Adipocyte (in vitro differentiated cells): ENCODE measurements around the gene BCL11A.

Experiments
- DNase-seq: peaks from one replicate; pipeline ENCODE4 v3.0.0-alpha.2; 2015; ENCODE audit warnings: low read depth
- H3K27me3 ChIP-seq: replicated peaks from 2 replicates; pipeline ENCODE4 v1.7.0; 2013; ENCODE audit warnings: mild to moderate bottlenecking, low read length, moderate library complexity; ENCODE audit not compliant: control insufficient read depth, insufficient read depth
- H3K36me3 ChIP-seq: 2 replicates; pipeline ENCODE4 v1.7.0; 2013; ENCODE audit warnings: low read length, mild to moderate bottlenecking, moderate library complexity; ENCODE audit not compliant: control insufficient read depth, insufficient read depth, severe bottlenecking
- H3K4me1 ChIP-seq: 2 replicates; pipeline ENCODE4 v1.7.0; 2013; ENCODE audit warnings: mild to moderate bottlenecking, low read length, moderate library complexity; ENCODE audit not compliant: control insufficient read depth, insufficient read depth
- H3K4me3 ChIP-seq: 2 replicates; pipeline ENCODE4 v1.7.0; 2013; ENCODE audit warnings: mild to moderate bottlenecking, low read length, moderate library complexity
- H3K9ac ChIP-seq: 2 replicates; pipeline ENCODE4 v1.7.0; 2013; ENCODE audit warnings: mild to moderate bottlenecking, low read length, moderate library complexity
- H3K9me3 ChIP-seq: 2 replicates; pipeline ENCODE4 v1.7.0; 2013; ENCODE audit warnings: mild to moderate bottlenecking, low read length, moderate library complexity; ENCODE audit not compliant: control insufficient read depth

BCL11A gene

DNA sequence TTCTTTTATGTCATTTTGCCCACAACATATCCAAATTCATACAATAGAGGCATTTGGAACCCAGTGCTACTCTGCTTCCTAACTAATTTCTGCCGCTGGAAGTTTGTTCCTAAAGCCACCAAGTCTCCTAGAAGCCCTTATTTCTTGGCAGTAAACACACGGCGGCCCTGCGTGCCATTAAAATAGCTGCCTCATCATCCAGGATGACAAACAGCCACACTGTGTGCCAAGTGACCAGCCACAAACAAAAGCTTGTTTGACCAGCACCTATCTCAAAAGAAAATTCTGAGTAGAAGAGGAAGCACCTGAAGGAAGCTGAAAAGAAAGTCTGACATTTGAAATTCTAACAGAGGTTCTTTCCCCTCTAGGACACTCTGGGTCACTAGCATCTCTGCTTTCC lies 64.2 kb downstream of the BCL11A start:
- Histone ChIP-seq H3K9me3 (no peaks in the 10 kb centered on the region), H3K9ac (no peak overlapping the region), H3K27me3 (no peaks in the 10 kb centered on the region), H3K36me3 (no peaks in the 10 kb centered on the region), H3K4me3 (no peak overlapping the region), H3K4me1 (peaks cover under 1% of the 10 kb centered on the region)
- DNase-seq = no peak

DNA sequence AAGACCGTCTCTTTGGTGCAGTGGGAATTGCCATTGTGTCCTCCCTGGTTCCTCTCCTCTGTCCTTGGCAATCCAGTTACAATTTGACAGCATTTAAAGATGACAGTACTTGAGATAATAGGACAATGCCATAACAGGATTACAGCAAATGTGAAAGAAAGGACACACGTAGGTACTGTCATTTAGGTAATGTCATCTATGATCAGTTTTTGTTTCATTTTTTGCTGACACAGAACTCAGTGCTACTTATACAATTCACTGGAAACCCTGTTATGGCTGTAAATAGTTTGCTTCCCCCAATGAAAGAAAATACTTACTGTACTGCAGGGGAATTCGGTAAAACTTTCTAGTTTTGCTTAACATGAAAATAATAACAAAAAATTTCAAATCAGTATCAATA lies 65.2 kb downstream of the BCL11A start:
- no peak for DNase-seq
- H3K4me3 ChIP-seq = no peak overlapping the region
- H3K27me3 ChIP-seq = no peaks in the 10 kb centered on the region

DNA sequence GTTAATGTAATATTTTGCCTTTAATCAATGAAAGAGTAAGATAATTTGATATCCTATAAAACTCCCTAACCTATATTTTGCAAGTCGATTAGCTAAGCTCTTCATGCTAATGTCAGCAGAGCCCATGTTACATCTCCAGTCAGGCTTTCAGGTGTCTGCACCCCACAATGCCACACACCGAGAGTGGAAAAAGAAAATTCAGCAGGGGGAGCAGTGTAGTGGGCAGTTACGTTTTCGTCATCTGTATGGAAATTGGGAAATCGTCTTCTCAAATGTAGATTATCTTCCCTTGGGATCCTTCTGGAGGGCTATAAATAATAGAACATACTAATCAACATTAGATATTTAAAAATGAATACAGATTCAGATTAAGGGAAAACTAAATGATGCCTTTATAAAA lies 66.3 kb downstream of the BCL11A start:
- Histone ChIP-seq H3K9ac (no peak overlapping the region), H3K36me3 (no peaks in the 10 kb centered on the region), H3K9me3 (no peaks in the 10 kb centered on the region), H3K4me3 (no peak overlapping the region), H3K4me1 (peaks cover 5% of the 10 kb centered on the region), H3K27me3 (no peaks in the 10 kb centered on the region)
- DNase-seq = no peak

More for the DNA sequence above, 65.2 kb downstream of the BCL11A start:
- no peaks in the 10 kb centered on the region for H3K36me3 ChIP-seq
- peaks cover 5% of the 10 kb centered on the region for H3K4me1 ChIP-seq
- no peak overlapping the region for H3K9ac ChIP-seq
- no peaks in the 10 kb centered on the region for H3K9me3 ChIP-seq

DNA sequence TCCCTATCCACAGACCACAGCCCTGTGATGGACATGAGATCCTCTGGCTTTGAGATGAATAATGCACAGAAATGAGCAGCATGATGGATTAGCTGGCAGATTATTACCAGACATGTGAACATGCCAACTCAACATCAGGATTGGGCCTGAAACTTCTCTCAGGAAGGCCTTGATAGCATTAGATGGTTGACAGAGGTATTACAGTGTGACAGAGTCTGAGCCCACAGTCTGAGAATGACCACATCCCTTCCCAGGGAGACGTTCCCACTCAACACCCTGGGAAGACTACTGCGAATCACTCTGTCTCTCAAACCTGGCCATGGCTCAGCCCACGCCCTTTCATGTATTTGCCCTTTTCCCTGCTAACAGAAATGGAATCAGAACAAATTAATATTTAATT lies 66.9 kb downstream of the BCL11A start:
- H3K27me3 ChIP-seq = no peaks in the 10 kb centered on the region
- H3K9me3 ChIP-seq = no peaks in the 10 kb centered on the region
- H3K4me1 ChIP-seq = peaks cover 5% of the 10 kb centered on the region
- H3K9ac ChIP-seq = no peak overlapping the region
- no peaks in the 10 kb centered on the region for H3K36me3 ChIP-seq
- no peak for DNase-seq
- no peak overlapping the region for H3K4me3 ChIP-seq

DNA sequence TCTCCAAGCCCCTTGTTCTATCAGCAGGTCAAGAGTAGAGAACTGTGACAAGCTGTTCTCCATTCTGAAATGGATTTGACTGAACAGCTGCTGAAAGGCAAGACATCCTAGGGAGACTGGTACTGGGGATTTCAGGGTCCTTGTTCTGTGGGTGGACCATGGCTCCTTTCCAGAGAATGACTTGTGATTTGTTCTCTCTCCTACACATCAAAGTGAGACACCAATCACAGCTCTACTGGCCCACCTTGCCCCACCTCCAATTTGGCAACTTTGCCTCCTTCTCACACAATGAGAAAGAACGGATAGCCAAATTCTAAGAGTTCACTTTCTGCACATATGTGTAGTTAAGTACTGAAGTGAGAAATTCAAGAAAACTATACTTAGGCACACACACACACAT lies 67.4 kb downstream of the BCL11A start:
- H3K36me3 ChIP-seq = no peaks in the 10 kb centered on the region
- H3K27me3 ChIP-seq = no peaks in the 10 kb centered on the region
- H3K4me3 ChIP-seq = no peak overlapping the region
- peaks cover 5% of the 10 kb centered on the region for H3K4me1 ChIP-seq
- H3K9me3 ChIP-seq = no peaks in the 10 kb centered on the region
- no peak overlapping the region for H3K9ac ChIP-seq
- peak; percentile 32 for DNase-seq

DNA sequence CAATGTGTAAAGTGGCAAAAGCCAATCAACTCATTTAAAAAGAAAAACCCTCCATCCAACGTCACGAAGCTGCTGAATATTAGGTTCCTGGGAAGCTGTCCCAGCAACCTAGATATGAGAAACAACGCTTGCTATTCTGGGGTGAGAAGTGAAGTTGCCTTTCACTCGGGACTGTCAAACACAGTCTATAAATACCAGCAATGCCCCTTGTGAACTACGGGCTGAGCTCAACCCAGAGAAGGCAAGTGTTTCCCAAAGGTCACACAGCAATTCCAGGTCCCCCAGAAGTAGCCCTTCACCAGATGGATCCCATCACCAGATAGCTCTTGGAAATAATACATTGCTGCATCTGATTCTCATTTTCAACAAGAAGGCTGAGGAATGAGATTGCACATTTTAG lies 67.9 kb downstream of the BCL11A start:
- Histone ChIP-seq H3K9me3 (no peaks in the 10 kb centered on the region), H3K4me3 (no peak overlapping the region), H3K36me3 (no peaks in the 10 kb centered on the region), H3K27me3 (no peaks in the 10 kb centered on the region), H3K4me1 (peaks cover 5% of the 10 kb centered on the region), H3K9ac (no peak overlapping the region)
- peak; percentile 43 for DNase-seq

DNA sequence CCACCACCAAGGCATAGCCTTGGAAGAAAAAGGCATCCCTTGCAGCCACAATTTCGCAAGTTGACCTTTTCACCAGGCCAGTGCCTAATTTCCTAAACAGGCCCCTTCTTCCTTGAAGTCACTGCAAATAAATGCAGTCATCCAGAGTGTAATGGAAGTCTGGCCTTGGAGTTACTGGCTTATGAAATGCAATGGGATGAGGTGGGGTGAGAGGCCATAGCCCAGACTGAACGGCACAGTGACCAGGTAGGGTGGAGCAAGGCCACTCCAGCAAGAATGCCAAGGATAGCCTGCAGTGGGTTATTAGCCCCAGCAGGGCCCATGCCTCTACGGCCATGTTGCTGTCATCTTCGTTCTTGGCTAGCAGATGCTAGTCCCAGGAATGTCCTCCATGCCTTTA lies 68.4 kb downstream of the BCL11A start:
- H3K9me3 ChIP-seq = no peaks in the 10 kb centered on the region
- no peaks in the 10 kb centered on the region for H3K27me3 ChIP-seq
- H3K36me3 ChIP-seq = no peaks in the 10 kb centered on the region
- peaks cover 5% of the 10 kb centered on the region for H3K4me1 ChIP-seq
- no peak overlapping the region for H3K9ac ChIP-seq
- H3K4me3 ChIP-seq = no peak overlapping the region
- DNase-seq = peak; percentile 14

DNA sequence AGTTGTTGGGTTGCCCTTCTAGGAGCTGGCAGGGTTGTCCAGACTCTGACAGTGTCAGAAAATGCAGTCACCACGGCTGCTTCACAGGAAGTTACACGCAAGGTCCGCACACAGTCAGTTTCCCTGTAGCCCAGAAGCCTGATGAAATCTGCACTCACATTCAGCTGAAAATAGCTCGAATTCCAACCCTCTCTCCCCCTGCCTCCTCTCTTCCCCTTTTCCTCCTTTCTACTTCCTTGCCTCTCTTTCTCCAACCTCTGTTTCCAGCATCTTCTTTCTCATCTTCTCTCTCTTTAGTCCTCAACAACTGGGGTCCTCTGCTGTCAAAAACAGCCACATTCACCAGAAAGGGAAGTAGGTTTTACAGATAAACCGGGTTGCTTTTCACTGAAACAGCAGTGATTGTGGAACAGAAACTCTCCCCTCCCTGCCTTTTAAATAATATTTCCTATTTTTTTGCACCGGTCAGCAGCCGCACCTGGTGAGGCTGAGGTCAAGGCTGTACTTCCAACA lies 69.3 kb downstream of the BCL11A start:
- Histone ChIP-seq H3K27me3 (no peaks in the 10 kb centered on the region), H3K36me3 (no peaks in the 10 kb centered on the region), H3K4me3 (no peak overlapping the region), H3K4me1 (peaks cover 7% of the 10 kb centered on the region), H3K9ac (no peak overlapping the region), H3K9me3 (no peaks in the 10 kb centered on the region)
- DNase-seq = peak; percentile 82

DNA sequence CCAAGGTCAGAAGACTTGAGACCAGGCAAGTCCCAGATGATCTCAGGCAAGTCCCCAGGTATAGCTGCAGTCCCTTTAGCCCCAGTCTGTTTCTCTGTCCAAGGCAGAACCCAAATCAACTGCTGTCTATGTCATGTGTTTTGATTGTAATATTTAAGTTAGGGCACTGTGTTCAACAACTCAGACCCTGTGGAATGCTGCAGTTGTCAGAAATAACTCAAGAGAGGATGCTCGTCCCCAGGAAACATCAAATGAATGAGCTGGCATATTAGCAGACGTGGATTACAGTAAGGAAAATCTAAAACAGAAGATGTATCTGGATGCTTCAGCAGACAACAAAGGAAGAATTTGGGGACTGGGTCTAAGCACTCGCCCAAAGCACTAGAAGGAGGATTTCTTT lies 70.1 kb downstream of the BCL11A start:
- H3K9me3 ChIP-seq = no peaks in the 10 kb centered on the region
- no peaks in the 10 kb centered on the region for H3K36me3 ChIP-seq
- no peak overlapping the region for H3K4me3 ChIP-seq
- no peak overlapping the region for H3K9ac ChIP-seq
- H3K4me1 ChIP-seq = peaks cover 11% of the 10 kb centered on the region
- DNase-seq = peak; percentile 74
- no peaks in the 10 kb centered on the region for H3K27me3 ChIP-seq

DNA sequence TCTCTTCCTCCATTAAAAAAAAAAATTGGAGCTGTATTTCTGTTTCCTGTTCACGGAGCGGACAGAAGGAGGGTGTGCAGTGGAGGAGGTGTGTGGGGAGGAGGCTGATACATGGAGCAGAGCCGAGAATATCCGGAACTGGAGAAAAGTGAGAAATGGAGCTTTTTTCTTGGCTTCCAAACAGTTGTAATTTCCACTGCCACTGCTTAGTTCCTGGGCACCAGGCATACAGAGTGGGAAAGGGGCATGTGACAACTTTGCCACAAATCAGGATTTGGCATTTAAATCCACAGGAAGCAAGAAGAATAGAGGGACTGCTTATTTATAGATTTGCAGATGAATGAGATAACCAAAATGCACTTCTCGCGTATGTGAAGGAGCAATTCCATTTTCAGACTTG lies 71.2 kb downstream of the BCL11A start:
- Histone ChIP-seq H3K9ac (no peak overlapping the region), H3K4me1 (peaks cover 11% of the 10 kb centered on the region), H3K9me3 (no peaks in the 10 kb centered on the region), H3K36me3 (no peaks in the 10 kb centered on the region), H3K4me3 (no peak overlapping the region), H3K27me3 (peaks cover 3% of the 10 kb centered on the region)
- DNase-seq = no peak

DNA sequence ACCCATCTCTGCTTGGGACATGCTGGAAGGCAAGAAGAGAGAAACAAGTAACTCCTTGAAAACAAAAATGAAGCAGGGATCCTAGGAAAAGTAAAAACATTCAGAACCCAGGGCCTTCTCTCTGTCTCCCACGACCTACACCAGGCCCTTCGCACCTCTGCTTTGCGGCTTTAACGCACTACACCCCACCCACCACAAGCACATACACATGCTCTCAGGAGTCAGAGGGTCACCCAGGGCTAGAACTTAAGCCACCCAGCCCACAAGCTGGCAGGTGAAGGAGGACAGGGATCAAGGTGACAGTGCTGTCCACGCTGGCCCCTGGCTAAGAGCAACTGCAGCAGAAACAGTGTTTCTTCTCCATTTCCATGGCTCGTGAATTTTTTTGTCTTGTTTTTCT lies 72.2 kb downstream of the BCL11A start:
- Histone ChIP-seq H3K27me3 (peaks cover 3% of the 10 kb centered on the region), H3K4me3 (no peak overlapping the region), H3K9ac (no peak overlapping the region), H3K4me1 (peaks cover 13% of the 10 kb centered on the region), H3K9me3 (no peaks in the 10 kb centered on the region), H3K36me3 (no peaks in the 10 kb centered on the region)
- no peak for DNase-seq

DNA sequence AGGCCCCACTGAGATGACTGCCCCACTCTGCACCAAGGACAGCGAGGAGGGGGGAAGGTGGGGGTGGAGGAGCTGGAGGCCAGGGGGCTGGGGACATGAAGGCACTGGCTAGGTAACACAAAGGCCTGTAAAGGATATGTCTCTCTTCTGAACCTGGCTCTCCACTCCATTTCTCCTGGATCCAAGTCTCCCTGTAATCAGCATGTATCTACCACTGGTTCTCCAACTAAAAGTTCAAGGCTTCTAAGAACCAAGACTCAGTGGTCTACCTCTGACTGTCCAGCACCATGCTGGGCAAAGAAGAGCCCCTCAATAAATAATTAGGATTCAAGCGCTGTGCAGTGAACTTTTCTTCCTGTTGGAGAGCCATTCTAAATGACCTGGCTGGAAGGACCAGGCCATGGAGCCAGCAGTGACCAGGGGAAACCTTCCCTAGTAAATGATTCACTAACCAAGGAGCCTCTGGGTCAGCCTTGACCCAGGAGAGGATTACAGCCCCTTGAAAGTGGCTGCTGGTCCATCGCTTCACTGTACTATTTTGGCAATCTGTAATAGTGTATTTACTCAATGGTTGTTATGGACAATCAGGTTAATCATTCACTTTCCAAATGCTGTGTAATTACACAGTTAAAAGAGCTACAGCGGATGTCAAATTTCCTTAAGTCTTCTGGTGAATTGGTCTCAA lies 73.2 kb downstream of the BCL11A start:
- Histone ChIP-seq H3K9ac (no peak overlapping the region), H3K9me3 (no peaks in the 10 kb centered on the region), H3K27me3 (peaks cover 3% of the 10 kb centered on the region), H3K4me1 (peaks cover 14% of the 10 kb centered on the region), H3K4me3 (no peak overlapping the region), H3K36me3 (no peaks in the 10 kb centered on the region)
- DNase-seq = no peak
